Measurements from ENCODE around the gene TNNT2. TPM values are rescaled to one million over a fixed set of nuclear protein-coding genes. Genes with fewer than 3 reads are reported as not detected.

Gene TNNT2
- total and polyA plus RNA-seq, 2 of the 4 experiments (the other 2 are of a cell fraction) = 0.18 to 1.2 TPM

- TF ChIP-seq FOS (IDR thresholded peaks at IDR 0.05; ENCODE audit: low read depth, low read length) = no peak
Observed at GRCh38 chr1:201385299-201385891, 7.9 kb upstream of the TNNT2 start (continued).

GRCh38 chr1:201384406-201384782 lies 6.9 kb upstream of the TNNT2 start:
- Histone ChIP-seq H3K14ac (replicated peaks; ENCODE audit: low read depth, low read length) (peak overlapping the region; percentile 90), H3K23ac (ENCODE audit: low read depth, low read length) (peak overlapping the region; percentile 87), H2BK5ac (ENCODE audit: low read depth, low read length, poor library complexity, severe bottlenecking) (peak overlapping the region; percentile 92), H3K79me1 (ENCODE audit: low read depth in 1 of 2, low read length in 2 of 2) (peaks cover 0 to 3% of the 10 kb centered on the region in 2 experiments; a peak in 1 of 4 replicates), H2BK20ac (ENCODE audit: low read depth, low read length) (peak overlapping the region; percentile 96), H3K27me3 (ENCODE audit: control insufficient read depth, insufficient read depth, low read length) (no peaks in the 10 kb centered on the region; the same call in 1 of the 2 replicates), H2BK120ac (ENCODE audit: low read depth, low read length) (peak overlapping the region; percentile 98), H3K4ac (ENCODE audit: low read depth, low read length) (peak overlapping the region; percentile 95), H3K9me3 (ENCODE audit: control insufficient read depth, insufficient read depth, low read length) (no peaks in the 10 kb centered on the region), H3K36me3 (ENCODE audit: control insufficient read depth, insufficient read depth, low read length) (no peaks in the 10 kb centered on the region), H3K4me3 (ENCODE audit: insufficient read depth, low read depth, low read length) (no peak overlapping the region), H2AFZ (replicated peaks; ENCODE audit: low read length, poor library complexity) (peak overlapping the region; percentile 94), H2AK9ac (replicated peaks; ENCODE audit: low read depth, low read length, poor library complexity) (peak overlapping the region; percentile 97), H2AK5ac (ENCODE audit: low read depth, low read length) (peak overlapping the region; percentile 96), H4K8ac (ENCODE audit: low read depth in 2 of 2, low read length in 2 of 2) (peak overlapping the region; percentile 55 to 96; a peak in 3 of 4 replicates), H3K4me2 (ENCODE audit: low read depth, low read length) (peak overlapping the region; percentile 86), H4K5ac (ENCODE audit: low read depth, low read length) (peak overlapping the region; percentile 91), H3K18ac (ENCODE audit: low read depth, low read length) (peak overlapping the region; percentile 94), H3K4me1 (ENCODE audit: control insufficient read depth, insufficient read depth, low read length) (peaks cover 20% of the 10 kb centered on the region), H2BK15ac (ENCODE audit: low read depth, low read length) (peak overlapping the region; percentile 62; the same call in 2 of the 3 replicates), H3K56ac (ENCODE audit: extremely low read depth, insufficient read depth, low read length) (no peak overlapping the region; the same call in 1 of the 2 replicates), H4K91ac (ENCODE audit: insufficient read depth, low read depth, low read length) (peak overlapping the region; percentile 96), H3K27ac (ENCODE audit: insufficient read depth, low read length) (peak overlapping the region; percentile 95), H4K20me1 (ENCODE audit: insufficient read depth, low read length) (no peaks in the 10 kb centered on the region), H3K9ac (ENCODE audit: low read depth, low read length) (peak overlapping the region; percentile 54; the same call in 1 of the 2 replicates), H3K9me1 (ENCODE audit: insufficient read depth, low read length) (peaks cover 21% of the 10 kb centered on the region)
- POLR2A ChIA-PET (ENCODE audit: unreplicated experiment) = no interaction called here
- peak; percentile 69 for ATAC-seq (ENCODE audit: low read depth)
- WGBS, 2 experiments (ENCODE audit: extremely low coverage in 2 of 2, insufficient read length in 1 of 2) = no CpG with 5 or more reads among the region's 4 CpGs
- in situ Hi-C loops (cut with MboI; ENCODE audit: low sequenced_read_pairs) = no loop called here
- dilution Hi-C loops (cut with HindIII; ENCODE audit: low sequenced_read_pairs, unreplicated experiment) = no loop called here
- CTCF ChIA-PET = interaction anchor here (1.0 kb wide), 1 partner anchor 24 kb away, joined by 3 read pairs; no protein-coding TSS in a partner anchor
- intact Hi-C loops (cut with micrococcal nuclease) = loop anchor here (10.0 kb wide), 1 partner anchor 1940 kb away; no protein-coding TSS in a partner anchor
- TF ChIP-seq RCOR1 (IDR thresholded peaks at IDR 0.05; ENCODE audit: insufficient replicate concordance, low read length) = no peak
- no peak for TF ChIP-seq NFE2L2 (IDR thresholded peaks at IDR 0.05; ENCODE audit: low read depth, low read length)
- no peak for TF ChIP-seq POLR2A (IDR thresholded peaks at IDR 0.05; ENCODE audit: low read depth, low read length)
- TF ChIP-seq MXI1 (IDR thresholded peaks at IDR 0.05; ENCODE audit: borderline replicate concordance, low read depth, low read length) = no peak
- no peak for TF ChIP-seq MAFK (IDR thresholded peaks at IDR 0.05; ENCODE audit: low read depth, low read length)
- no peak for TF ChIP-seq USF2 (IDR thresholded peaks at IDR 0.05; ENCODE audit: low read depth, low read length)
- DNase-seq = no peak
- no TSS peak for BruUV-seq (replicated peaks)

Measured in IMR-90 (cell line).